GM18520 (cell line): Measurements from ENCODE around the gene OR5B12.
"Not testable (repeated sequence)": the region's sequence is repeated elsewhere in the genome, so short reads cannot be mapped to it uniquely, and the experiment has no call there.

Experiments
- ATAC-seq: cut with Tn5 transposase; IDR thresholded peaks from one replicate; pipeline ENCODE4 v1.9.1; 2021; ENCODE audit not compliant: unreplicated experiment

Gene OR5B12

GRCh38 chr11:58442136-58442535 lies at the start of gene OR5B12:
OR5B12 (minus strand) TSS chr11:58442236; CDS start chr11:58440151, 2,085 bp downstream.
- no peak for ATAC-seq

GRCh38 chr11:58490827-58491226 lies 48.8 kb upstream of the OR5B12 start:
- ATAC-seq: no peak

- ATAC-seq: no peak
Measured at GRCh38 chr11:58487170-58487569, 45.1 kb upstream of the OR5B12 start.

- no peak for ATAC-seq
Measured at GRCh38 chr11:58485961-58486360, 43.9 kb upstream of the OR5B12 start.

GRCh38 chr11:58471892-58472291 lies 29.9 kb upstream of the OR5B12 start:
- ATAC-seq: no peak

- no peak for ATAC-seq
Measured at GRCh38 chr11:58466293-58466692, 24.3 kb upstream of the OR5B12 start.

- ATAC-seq: no peak
Measured at GRCh38 chr11:58465690-58466089, 23.7 kb upstream of the OR5B12 start.

- ATAC-seq: no peak
Measured at GRCh38 chr11:58451585-58451984, 9.5 kb upstream of the OR5B12 start.

- no peak for ATAC-seq
Measured at GRCh38 chr11:58446294-58446693, 4.3 kb upstream of the OR5B12 start.

- ATAC-seq: no peak
Measured at GRCh38 chr11:58444300-58444699, 2.3 kb upstream of the OR5B12 start.

- ATAC-seq: no peak
Measured at GRCh38 chr11:58438486-58438885, 3.5 kb downstream of the OR5B12 start.

GRCh38 chr11:58434217-58434616 lies 7.8 kb downstream of the OR5B12 start:
- no peak for ATAC-seq

- ATAC-seq: no peak
Measured at GRCh38 chr11:58433638-58434203, 8.3 kb downstream of the OR5B12 start.

- ATAC-seq: no peak
Measured at GRCh38 chr11:58429273-58429672, 12.8 kb downstream of the OR5B12 start.

GRCh38 chr11:58428021-58428420 lies 14.0 kb downstream of the OR5B12 start, which contains the start of gene OR5B2:
OR5B2 (minus strand) TSS chr11:58428121; CDS start chr11:58423261, 4,860 bp downstream.
- no peak for ATAC-seq

GRCh38 chr11:58406774-58407173 lies 35.3 kb downstream of the OR5B12 start, which contains the start of gene OR5B3:
OR5B3 (minus strand) TSS chr11:58406874; CDS start chr11:58403409, 3,465 bp downstream.
- ATAC-seq: no peak

GRCh38 chr11:58399622-58400021 lies 42.4 kb downstream of the OR5B12 start:
- not testable (repeated sequence) for ATAC-seq

- no peak for ATAC-seq
Measured at GRCh38 chr11:58395581-58395980, 46.5 kb downstream of the OR5B12 start.

- no peak for ATAC-seq
Measured at GRCh38 chr11:58394195-58394594, 47.8 kb downstream of the OR5B12 start.

GRCh38 chr11:58392746-58393145 lies 49.3 kb downstream of the OR5B12 start:
- ATAC-seq: no peak

GRCh38 chr11:58391879-58392278 lies 50.2 kb downstream of the OR5B12 start:
- no peak for ATAC-seq

GRCh38 chr11:58390551-58391063 lies 51.4 kb downstream of the OR5B12 start:
- ATAC-seq: no peak
